Psoas muscle (tissue), 8 donors: ENCODE results near the gene NVL. TPM values are rescaled to one million over a fixed set of nuclear protein-coding genes. Genes with fewer than 3 reads are reported as not detected.
A peak's percentile ranks its signal among the peaks of the same experiment; 100 is the strongest.
"Not testable (repeated sequence)": the region's sequence is repeated elsewhere in the genome, so short reads cannot be mapped to it uniquely, and the experiment has no call there.

Experiments
- ATAC-seq, 4 donors: fragments of 200-7000 bp; cut with Tn5 transposase; one replicate each; pipeline ENCODE4 v1.9.1; 2020; ENCODE audit warnings: moderate library complexity in 3 of 4, mild to moderate bottlenecking in 2 of 4
- DNase-seq, 2 donors: peaks; one replicate each; pipeline ENCODE4 v3.0.0-alpha.2; 2020
- H3K27ac ChIP-seq: fragments of 200-600 bp; one replicate; pipeline ENCODE4 v1.8.0; 2022
- H3K27me3 ChIP-seq, 3 donors: fragments of 200-600 bp in 1 of 3; one replicate each; pipeline versions ENCODE4 v1.6.1 to v1.8.0; 2013 to 2022; ENCODE audit warnings: low read length in 2 of 3, mild to moderate bottlenecking in 2 of 3, moderate library complexity in 1 of 3; ENCODE audit not compliant: insufficient read depth in 3 of 3
- H3K36me3 ChIP-seq, 2 donors: fragments of 200-600 bp in 1 of 2; one replicate each; pipeline versions ENCODE4 v1.6.1 to v1.8.0; 2013 to 2022; ENCODE audit warnings: low read depth in 1 of 2, mild to moderate bottlenecking in 1 of 2, moderate library complexity in 1 of 2; ENCODE audit not compliant: insufficient read depth in 1 of 2
- H3K4me1 ChIP-seq: fragments of 200-600 bp; one replicate; pipeline ENCODE4 v1.8.0; 2022
- H3K4me3 ChIP-seq: fragments of 200-600 bp; one replicate; pipeline ENCODE4 v1.8.0; 2022; ENCODE audit warnings: mild to moderate bottlenecking
- H3K9me3 ChIP-seq: fragments of 200-600 bp; one replicate; pipeline ENCODE4 v1.8.0; 2022
- WGBS, 3 donors: extraction: QIAGEN DNeasy Blood & Tissue Kit; methylation state at CpG; one replicate each; pipeline versions ENCODE4 v1.1.6 to v1.1.7; 2013; 5-methylcytosine and 5-hydroxymethylcytosine counted together
- intact Hi-C, 2 donors: fragments of 100-400 bp; cut with DNase I; formaldehyde crosslinking; loops; one replicate each; pipeline versions ENCODE4 v1.11.0 to v1.14.2; 2022
- polyA plus RNA-seq, 3 donors: library from polyadenylated mRNA; stranded (reverse); fragments of 200-250 nt; gene quantifications; one replicate each; pipeline ENCODE4 v1.2.3, GENCODE V29; 2013
- total RNA-seq, 4 donors: library from RNA; stranded (reverse); fragmentation: NEBNext Ultra II Directional in 2 of 4; extraction: Animal tissue kit (Norgen Biotek cat#: 25700) in 2 of 4; gene quantifications; one replicate each; pipeline versions ENCODE4 v1.2.1 to v1.2.4, GENCODE V29; 2021 to 2023
- TF ChIP-seq, protein P1 (sequence below): fragments of 200-600 bp; IDR thresholded peaks from one replicate; pipeline ENCODE4 v1.8.0; 2022; ENCODE audit warnings: antibody characterized with exemption
- donor health status: healthy with polysubstance abuse.
- donor health status: DM: no; HTN: no; CAD: no; lungs with moderate emphysema.
- donor health status: Bipolar disorder and iron deficiency.
- donor health status: healthy.
- donor health status: DM: yes; HTN: yes; CAD: no.
- donor health status: DM: no; HTN: no; CAD: no.
- donor health status: DM: no; HTN: no; CAD: no.
- donor health status: DM: yes; HTN: yes; CAD: no.

NVL gene
- total and polyA plus RNA-seq, 7 donors, result 6.3 to 11.0 (median 8.2) TPM

DNA sequence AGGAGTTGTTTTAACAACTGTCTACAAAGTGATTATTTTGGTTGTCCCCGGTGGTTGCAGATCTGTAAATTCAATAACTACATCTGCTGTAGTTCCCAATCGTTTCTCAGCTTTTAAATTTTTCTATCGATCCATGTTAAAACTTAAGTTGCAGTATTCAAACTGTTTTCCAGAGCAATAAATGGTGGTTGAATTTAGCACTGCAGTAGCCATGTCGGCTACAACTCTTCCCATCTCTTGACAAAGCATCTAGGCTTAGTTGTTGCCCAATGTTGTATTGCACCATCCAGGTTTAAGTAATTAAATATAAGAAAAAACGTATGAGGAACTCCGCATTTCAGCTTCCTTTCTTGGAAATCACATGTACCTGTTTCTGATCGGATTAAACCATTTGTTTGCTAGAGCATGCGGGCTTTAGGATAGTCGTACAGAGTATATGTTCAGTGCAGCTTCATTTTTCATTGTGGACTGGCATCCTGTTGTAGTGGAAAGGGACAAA lies 27.7 kb upstream of the NVL start:
- Histone ChIP-seq H3K36me3 (no peaks in the 10 kb centered on the region), H3K27me3 (no peaks in the 10 kb centered on the region), H3K4me3 (peak overlapping the region; percentile 96), H3K9me3 (no peaks in the 10 kb centered on the region), H3K27ac (peak overlapping the region; percentile 88), H3K4me1 (peaks cover 33% of the 10 kb centered on the region)
- peak in 2 of 4 donors; percentile 26 to 32 for ATAC-seq
- TF ChIP-seq, protein P1, sequence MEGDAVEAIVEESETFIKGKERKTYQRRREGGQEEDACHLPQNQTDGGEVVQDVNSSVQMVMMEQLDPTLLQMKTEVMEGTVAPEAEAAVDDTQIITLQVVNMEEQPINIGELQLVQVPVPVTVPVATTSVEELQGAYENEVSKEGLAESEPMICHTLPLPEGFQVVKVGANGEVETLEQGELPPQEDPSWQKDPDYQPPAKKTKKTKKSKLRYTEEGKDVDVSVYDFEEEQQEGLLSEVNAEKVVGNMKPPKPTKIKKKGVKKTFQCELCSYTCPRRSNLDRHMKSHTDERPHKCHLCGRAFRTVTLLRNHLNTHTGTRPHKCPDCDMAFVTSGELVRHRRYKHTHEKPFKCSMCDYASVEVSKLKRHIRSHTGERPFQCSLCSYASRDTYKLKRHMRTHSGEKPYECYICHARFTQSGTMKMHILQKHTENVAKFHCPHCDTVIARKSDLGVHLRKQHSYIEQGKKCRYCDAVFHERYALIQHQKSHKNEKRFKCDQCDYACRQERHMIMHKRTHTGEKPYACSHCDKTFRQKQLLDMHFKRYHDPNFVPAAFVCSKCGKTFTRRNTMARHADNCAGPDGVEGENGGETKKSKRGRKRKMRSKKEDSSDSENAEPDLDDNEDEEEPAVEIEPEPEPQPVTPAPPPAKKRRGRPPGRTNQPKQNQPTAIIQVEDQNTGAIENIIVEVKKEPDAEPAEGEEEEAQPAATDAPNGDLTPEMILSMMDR, result no peak
- intact Hi-C loops, result no loop called here
- WGBS, 3 donors, result 20 to 32% (median 30%) methylated on average over 9 of the region's 9 CpGs
- no peak for DNase-seq

DNA sequence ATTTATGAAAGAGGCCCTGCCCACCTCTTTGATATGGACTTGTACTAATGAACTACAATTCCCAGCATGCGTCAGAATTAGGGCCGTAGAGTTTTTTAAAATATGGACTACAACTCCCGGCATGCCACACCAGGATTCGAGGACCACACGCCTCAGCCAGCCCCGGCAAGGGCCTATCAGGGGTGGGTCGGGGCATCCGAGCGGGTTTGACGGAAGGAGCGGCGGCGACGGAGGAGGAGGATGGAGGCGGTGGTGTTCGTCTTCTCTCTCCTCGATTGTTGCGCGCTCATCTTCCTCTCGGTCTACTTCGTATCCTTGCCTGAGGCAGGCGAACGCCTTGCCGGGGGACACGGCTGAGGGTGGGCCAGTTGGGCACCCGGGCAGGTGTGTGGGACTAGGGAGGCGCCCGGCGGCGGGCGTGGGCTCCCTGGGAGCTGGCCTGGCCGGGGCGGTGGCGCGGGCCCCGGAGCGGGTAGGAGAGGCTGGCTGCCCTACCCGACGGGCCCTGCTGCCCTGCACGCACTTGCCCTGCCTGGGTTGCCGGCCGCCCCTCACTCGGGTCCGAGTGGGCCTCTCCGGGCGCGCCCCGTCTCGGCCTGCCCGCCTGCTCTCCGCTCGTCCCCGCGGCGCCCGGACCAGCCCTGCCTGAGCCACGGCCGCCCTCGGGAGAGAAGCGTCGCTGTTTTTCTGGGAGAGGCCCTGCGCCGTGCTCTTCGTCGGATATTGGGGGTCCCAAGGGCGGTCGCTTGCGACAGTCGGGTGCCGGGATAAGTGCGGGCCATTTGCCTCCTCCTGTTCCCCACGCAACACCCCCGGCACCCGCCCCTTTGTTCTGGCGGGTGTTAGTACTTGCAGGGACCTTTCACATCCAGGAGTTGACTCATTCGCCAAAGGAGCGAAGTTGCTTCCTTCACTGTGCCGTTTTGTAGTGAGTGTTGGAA lies 27.0 kb upstream of the NVL start, which contains the start of gene CNIH4:
TSS of gene CNIH4 (plus strand) at position 195 of the 941 bp plus-strand sequence. CDS start at position 241, 46 bp downstream.
- ATAC-seq (peak; percentile 97 to 98 (median 98)), DNase-seq (peak; percentile 90 to 94)
- Histone ChIP-seq H3K4me3 (peak within 1 kb of the TSS; percentile 96), H3K27ac (peak within 1 kb of the TSS; percentile 88), H3K9me3 (no peaks in the 10 kb centered on the region), H3K4me1 (peaks cover 33% of the 10 kb centered on the region), H3K27me3 (no peaks in the 10 kb centered on the region), H3K36me3 (no peaks in the 10 kb centered on the region)
- intact Hi-C loops, result no loop called here
- TF ChIP-seq, protein P1, result no peak
- WGBS, 3 donors, result 0% methylated on average over 48 to 78 of the region's 78 CpGs

DNA sequence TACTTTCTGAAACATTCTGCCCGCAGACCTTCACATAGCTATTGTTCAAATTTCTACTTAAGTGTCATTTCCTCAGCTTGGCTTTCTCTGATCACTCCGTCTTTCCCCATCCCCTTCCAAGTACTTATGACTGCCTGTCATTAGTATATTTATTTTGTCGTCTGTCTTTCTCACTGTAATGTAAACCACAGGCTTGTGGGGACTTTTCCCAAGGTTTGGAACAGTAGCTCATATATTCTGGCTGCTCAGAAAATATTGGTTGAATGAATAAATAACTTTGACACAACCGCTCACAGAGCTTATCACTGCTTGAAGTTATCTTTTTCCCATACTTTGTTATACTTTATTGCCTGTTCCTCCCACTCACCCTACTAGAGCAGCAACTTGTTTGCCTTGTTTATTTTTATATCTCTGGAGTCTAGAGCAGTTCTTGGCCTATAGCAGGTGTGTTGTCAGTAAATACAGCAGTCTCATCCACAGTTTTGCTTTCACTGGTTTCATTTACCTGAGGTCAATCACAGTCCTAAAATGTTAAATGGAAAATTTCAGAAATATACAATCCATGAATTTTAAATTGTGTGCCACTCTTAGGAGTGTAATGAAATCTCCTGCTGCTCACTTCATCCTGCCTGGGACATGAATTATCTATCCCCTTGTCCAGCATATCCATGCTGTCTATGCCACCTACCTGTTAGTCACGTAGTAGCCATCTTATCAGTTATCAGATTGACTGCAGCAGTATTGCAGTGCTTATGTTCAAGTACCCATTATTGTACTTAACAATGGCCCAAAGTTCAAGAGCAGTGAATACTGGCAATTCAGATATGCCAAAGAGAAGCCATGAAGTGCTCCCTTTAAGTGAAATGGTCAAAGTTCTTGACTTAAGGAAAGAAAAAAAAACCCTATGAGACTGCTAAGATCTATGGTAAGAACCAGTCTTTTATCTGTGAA lies 24.3 kb upstream of the NVL start:
- H3K9me3 ChIP-seq, result no peaks in the 10 kb centered on the region
- H3K4me3 ChIP-seq, result no peak overlapping the region
- H3K27ac ChIP-seq, result no peak overlapping the region
- WGBS, 3 donors, result 76 to 84% (median 79%) methylated on average over 5 of the region's 5 CpGs
- TF ChIP-seq, protein P1, result no peak
- no peaks in the 10 kb centered on the region for H3K36me3 ChIP-seq
- intact Hi-C loops, result no loop called here
- DNase-seq (no peak), ATAC-seq (no peak)
- H3K27me3 ChIP-seq, result no peaks in the 10 kb centered on the region
- H3K4me1 ChIP-seq, result peaks cover 19% of the 10 kb centered on the region

DNA sequence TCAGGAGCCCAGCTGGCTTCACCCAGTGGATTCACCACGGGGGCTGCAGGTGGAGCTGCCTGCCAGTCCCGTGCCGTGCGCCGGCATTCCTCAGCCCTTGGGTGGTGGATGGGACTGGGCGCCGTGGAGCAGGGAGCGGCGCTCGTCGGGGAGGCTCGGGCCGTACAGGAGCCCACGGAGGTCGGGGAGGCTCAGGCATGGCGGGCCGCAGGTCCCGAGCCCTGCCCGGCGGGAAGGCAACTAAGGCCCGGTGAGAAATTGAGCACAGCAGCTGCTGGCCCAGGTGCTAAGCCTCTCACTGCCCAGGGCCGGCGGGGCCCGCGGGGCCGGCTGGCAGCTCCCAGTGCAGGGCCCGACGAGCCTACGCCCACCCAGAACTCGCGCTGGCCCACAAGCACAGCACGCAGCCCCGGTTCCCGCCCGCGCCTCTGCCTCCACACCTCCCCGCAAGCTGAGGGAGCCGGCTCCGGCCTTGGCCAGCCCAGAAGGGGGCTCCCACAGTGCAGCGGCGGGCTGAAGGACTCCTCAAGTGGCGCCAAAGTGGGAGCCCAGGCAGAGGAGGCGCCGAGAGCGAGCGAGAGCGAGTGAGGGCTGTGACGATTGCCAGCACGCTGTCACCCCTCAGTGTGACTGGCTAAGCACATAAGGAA lies 22.6 kb upstream of the NVL start:
- H3K4me1 ChIP-seq, DNase-seq, ATAC-seq, intact Hi-C loops, H3K27me3 ChIP-seq, H3K36me3 ChIP-seq, H3K4me3 ChIP-seq, H3K27ac ChIP-seq, H3K9me3 ChIP-seq: not testable (repeated sequence)
- 91 to 94% (median 93%) methylated on average over 32 to 49 of the region's 49 CpGs for WGBS, 3 donors

DNA sequence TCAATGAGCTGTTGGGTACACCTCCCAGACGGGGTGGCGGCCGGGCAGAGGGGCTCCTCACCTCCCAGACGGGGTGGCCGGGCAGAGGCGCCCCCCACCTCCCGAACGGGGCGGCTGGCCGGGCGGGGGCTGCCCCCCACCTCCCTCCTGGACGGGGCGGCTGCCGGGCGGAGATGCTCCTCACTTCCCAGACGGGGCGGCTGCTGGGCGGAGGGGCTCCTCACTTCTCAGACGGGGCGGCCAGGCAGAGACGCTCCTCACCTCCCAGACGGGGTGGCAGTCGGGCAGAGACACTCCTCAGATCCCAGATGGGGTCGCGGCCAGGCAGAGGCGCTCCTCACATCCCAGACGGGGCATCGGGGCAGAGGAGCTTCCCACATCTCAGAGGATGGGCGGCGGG lies 19.7 kb upstream of the NVL start:
- ATAC-seq, intact Hi-C loops: not testable (repeated sequence)
- 89 to 92% (median 90%) methylated on average over 23 to 30 of the region's 30 CpGs for WGBS, 3 donors

More for the DNA sequence above, 19.7 kb upstream of the NVL start:
- H3K36me3 ChIP-seq, H3K9me3 ChIP-seq, H3K4me1 ChIP-seq, H3K27ac ChIP-seq, H3K27me3 ChIP-seq, H3K4me3 ChIP-seq, DNase-seq: not testable (repeated sequence)
